Activated B cell treated with CpG ODN at 0.5 μM for 24 hours (primary cell): Measurements from ENCODE around the gene LAMA5. TPM values are rescaled to one million over a fixed set of nuclear protein-coding genes. Genes with fewer than 3 reads are reported as not detected.

Experiments used
- ATAC-seq: fragments of 200-7000 bp; cut with Tn5 transposase; one replicate; pipeline ENCODE4 v1.10.0; 2021; ENCODE audit warnings: low read depth, mild to moderate bottlenecking, moderate library complexity
- CTCF ChIA-PET: fragments of 350-600 bp; sonication (Branson Sonifier 250); formaldehyde crosslinking; loops from one replicate; lab custom pipeline; 2021; ENCODE audit warnings: antibody characterized with exemption; lab: Charles Lee
- POLR2A ChIA-PET: fragments of 350-600 bp; sonication (Branson Sonifier 250); formaldehyde crosslinking; loops from one replicate; lab custom pipeline; 2021; ENCODE audit warnings: antibody characterized with exemption; lab: Charles Lee
- DNase-seq: peaks from one replicate; pipeline ENCODE4 v3.0.0; 2022
- H3K27ac Mint-ChIP-seq: one replicate; pipeline ENCODE4 v1.8.0; 2020; ENCODE audit warnings: mixed read lengths
- H3K27me3 Mint-ChIP-seq: one replicate; pipeline ENCODE4 v1.8.0; 2021; ENCODE audit warnings: mixed read lengths
- H3K36me3 Mint-ChIP-seq: one replicate; pipeline ENCODE4 v1.8.0; 2021; ENCODE audit warnings: low read depth, mixed read lengths
- H3K4me1 Mint-ChIP-seq: one replicate; pipeline ENCODE4 v1.8.0; 2021; ENCODE audit warnings: mixed read lengths
- H3K4me3 Mint-ChIP-seq: one replicate; pipeline ENCODE4 v1.8.0; 2020; ENCODE audit warnings: mild to moderate bottlenecking, mixed read lengths
- H3K9me3 Mint-ChIP-seq: one replicate; pipeline ENCODE4 v1.8.0; 2020; ENCODE audit warnings: mixed read lengths
- intact Hi-C: fragments of 100-400 bp; cut with micrococcal nuclease; formaldehyde crosslinking; loops from one replicate; pipeline ENCODE4 v1.15.1; 2024
- total RNA-seq: library from RNA; stranded (reverse); gene quantifications from 2 replicates; pipeline ENCODE4 v1.2.3, GENCODE V29; 2022
- TF ChIP-seq, protein P1 (sequence below): fragments of 200-600 bp; IDR thresholded peaks from one replicate; pipeline ENCODE4 v1.8.0; 2022; ENCODE audit warnings: antibody characterized with exemption, mild to moderate bottlenecking

Gene LAMA5
- total RNA-seq, 1 donor from 2014 or later, result 24.8 TPM

- POLR2A ChIA-PET, result no interaction called here
- ATAC-seq, result no peak
- CTCF ChIA-PET, result interaction anchor here (1.4 kb wide), 1 partner anchor 15 kb away, joined by 6 read pairs; no protein-coding TSS in a partner anchor
Observed at GRCh38 chr20:62381202-62381797, 14.2 kb upstream of the LAMA5 start.

GRCh38 chr20:62378215-62378614 is 11.1 kb upstream of the LAMA5 start:
- intact Hi-C loops, result no loop called here
- no peak for DNase-seq
- Mint-ChIP-seq H3K9me3 (no peaks in the 10 kb centered on the region), H3K4me1 (peaks cover 10% of the 10 kb centered on the region), H3K36me3 (peaks cover 7% of the 10 kb centered on the region), H3K4me3 (no peak overlapping the region), H3K27me3 (no peaks in the 10 kb centered on the region), H3K27ac (no peak overlapping the region)
- ATAC-seq, result no peak
- CTCF ChIA-PET, result no interaction called here
- POLR2A ChIA-PET, result no interaction called here
- TF ChIP-seq, protein P1, sequence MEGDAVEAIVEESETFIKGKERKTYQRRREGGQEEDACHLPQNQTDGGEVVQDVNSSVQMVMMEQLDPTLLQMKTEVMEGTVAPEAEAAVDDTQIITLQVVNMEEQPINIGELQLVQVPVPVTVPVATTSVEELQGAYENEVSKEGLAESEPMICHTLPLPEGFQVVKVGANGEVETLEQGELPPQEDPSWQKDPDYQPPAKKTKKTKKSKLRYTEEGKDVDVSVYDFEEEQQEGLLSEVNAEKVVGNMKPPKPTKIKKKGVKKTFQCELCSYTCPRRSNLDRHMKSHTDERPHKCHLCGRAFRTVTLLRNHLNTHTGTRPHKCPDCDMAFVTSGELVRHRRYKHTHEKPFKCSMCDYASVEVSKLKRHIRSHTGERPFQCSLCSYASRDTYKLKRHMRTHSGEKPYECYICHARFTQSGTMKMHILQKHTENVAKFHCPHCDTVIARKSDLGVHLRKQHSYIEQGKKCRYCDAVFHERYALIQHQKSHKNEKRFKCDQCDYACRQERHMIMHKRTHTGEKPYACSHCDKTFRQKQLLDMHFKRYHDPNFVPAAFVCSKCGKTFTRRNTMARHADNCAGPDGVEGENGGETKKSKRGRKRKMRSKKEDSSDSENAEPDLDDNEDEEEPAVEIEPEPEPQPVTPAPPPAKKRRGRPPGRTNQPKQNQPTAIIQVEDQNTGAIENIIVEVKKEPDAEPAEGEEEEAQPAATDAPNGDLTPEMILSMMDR, result no peak

More at GRCh38 chr20:62381202-62381797, 14.2 kb upstream of the LAMA5 start:
- Mint-ChIP-seq H3K4me3 (no peak overlapping the region), H3K9me3 (no peaks in the 10 kb centered on the region), H3K27ac (no peak overlapping the region), H3K4me1 (peaks cover 22% of the 10 kb centered on the region), H3K36me3 (peaks cover 9% of the 10 kb centered on the region), H3K27me3 (no peaks in the 10 kb centered on the region)
- no peak for DNase-seq
- intact Hi-C loops, result loop anchor here (10.0 kb wide), 1 partner anchor 554 kb away; the partner anchor contains the start of gene GID8
- TF ChIP-seq, protein P1, result no peak

- Mint-ChIP-seq H3K4me1 (peaks cover 8% of the 10 kb centered on the region), H3K36me3 (peaks cover 7% of the 10 kb centered on the region), H3K27ac (no peak overlapping the region), H3K27me3 (no peaks in the 10 kb centered on the region), H3K9me3 (no peaks in the 10 kb centered on the region), H3K4me3 (no peak overlapping the region)
- POLR2A ChIA-PET, result no interaction called here
- DNase-seq (no peak), ATAC-seq (no peak)
- CTCF ChIA-PET, result no interaction called here
- intact Hi-C loops, result no loop called here
- TF ChIP-seq, protein P1, result no peak
Observed at GRCh38 chr20:62377615-62378178, 10.6 kb upstream of the LAMA5 start.

GRCh38 chr20:62377064-62377461 is 10.0 kb upstream of the LAMA5 start:
- Mint-ChIP-seq H3K4me1 (peaks cover 5% of the 10 kb centered on the region), H3K27ac (peak overlapping the region; percentile 6), H3K27me3 (no peaks in the 10 kb centered on the region), H3K9me3 (no peaks in the 10 kb centered on the region), H3K4me3 (no peak overlapping the region), H3K36me3 (peaks cover 4% of the 10 kb centered on the region)
- no peak for DNase-seq
- intact Hi-C loops, result no loop called here
- no peak for ATAC-seq
- TF ChIP-seq, protein P1, result no peak
- CTCF ChIA-PET, result no interaction called here
- POLR2A ChIA-PET, result no interaction called here
